Measurements from ENCODE around the gene NT5C3A. TPM values are rescaled to one million over a fixed set of nuclear protein-coding genes. Genes with fewer than 3 reads are reported as not detected.

Gene NT5C3A
- total and polyA plus RNA-seq, 4 donors, result 19.0 to 48.1 (median 23.7) TPM

- Histone ChIP-seq H3K9ac (ENCODE audit: insufficient read depth in 1 of 2, low read length in 2 of 2) (no peak overlapping the region), H3K27me3 (ENCODE audit: control insufficient read depth in 3 of 3, insufficient read depth in 3 of 3, low read length in 2 of 3) (no peaks in the 10 kb centered on the region), H3K4me3 (no peak overlapping the region), H3K27ac (ENCODE audit: low read depth in 1 of 2, low read length in 1 of 2) (no peak overlapping the region), H3K4me1 (ENCODE audit: control insufficient read depth in 5 of 5, insufficient read depth in 5 of 5, low read length in 5 of 5) (peaks cover 0 to 21% (median 8%) of the 10 kb centered on the region in 5 donors), H3K9me3 (ENCODE audit: control insufficient read depth in 4 of 4, insufficient read depth in 3 of 4, low read length in 3 of 4) (no peaks in the 10 kb centered on the region), H3K36me3 (ENCODE audit: control insufficient read depth in 4 of 4, insufficient read depth in 4 of 4, low read length in 4 of 4) (no peaks in the 10 kb centered on the region)
- WGBS, 2 donors, result 49 to 57% methylated on average over 4 of the region's 4 CpGs
- DNase-seq, result no peak
- TF ChIP-seq, protein P1, sequence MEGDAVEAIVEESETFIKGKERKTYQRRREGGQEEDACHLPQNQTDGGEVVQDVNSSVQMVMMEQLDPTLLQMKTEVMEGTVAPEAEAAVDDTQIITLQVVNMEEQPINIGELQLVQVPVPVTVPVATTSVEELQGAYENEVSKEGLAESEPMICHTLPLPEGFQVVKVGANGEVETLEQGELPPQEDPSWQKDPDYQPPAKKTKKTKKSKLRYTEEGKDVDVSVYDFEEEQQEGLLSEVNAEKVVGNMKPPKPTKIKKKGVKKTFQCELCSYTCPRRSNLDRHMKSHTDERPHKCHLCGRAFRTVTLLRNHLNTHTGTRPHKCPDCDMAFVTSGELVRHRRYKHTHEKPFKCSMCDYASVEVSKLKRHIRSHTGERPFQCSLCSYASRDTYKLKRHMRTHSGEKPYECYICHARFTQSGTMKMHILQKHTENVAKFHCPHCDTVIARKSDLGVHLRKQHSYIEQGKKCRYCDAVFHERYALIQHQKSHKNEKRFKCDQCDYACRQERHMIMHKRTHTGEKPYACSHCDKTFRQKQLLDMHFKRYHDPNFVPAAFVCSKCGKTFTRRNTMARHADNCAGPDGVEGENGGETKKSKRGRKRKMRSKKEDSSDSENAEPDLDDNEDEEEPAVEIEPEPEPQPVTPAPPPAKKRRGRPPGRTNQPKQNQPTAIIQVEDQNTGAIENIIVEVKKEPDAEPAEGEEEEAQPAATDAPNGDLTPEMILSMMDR (IDR thresholded peaks at IDR 0.05; ENCODE audit: control extremely low read depth, extremely low read depth), result no peak
- no peak for ATAC-seq (ENCODE audit: insufficient read depth, low FRiP score)
These were observed 2.9 kb downstream of the NT5C3A start for GRCh38 chr7:33059635-33060034.

GRCh38 chr7:33055158-33055557, 7.4 kb downstream of the NT5C3A start:
- WGBS, 2 donors, result 97 to 98% methylated on average over 5 of the region's 5 CpGs
- H3K9ac ChIP-seq (ENCODE audit: insufficient read depth in 1 of 2, low read length in 2 of 2), result no peak overlapping the region

DNA sequence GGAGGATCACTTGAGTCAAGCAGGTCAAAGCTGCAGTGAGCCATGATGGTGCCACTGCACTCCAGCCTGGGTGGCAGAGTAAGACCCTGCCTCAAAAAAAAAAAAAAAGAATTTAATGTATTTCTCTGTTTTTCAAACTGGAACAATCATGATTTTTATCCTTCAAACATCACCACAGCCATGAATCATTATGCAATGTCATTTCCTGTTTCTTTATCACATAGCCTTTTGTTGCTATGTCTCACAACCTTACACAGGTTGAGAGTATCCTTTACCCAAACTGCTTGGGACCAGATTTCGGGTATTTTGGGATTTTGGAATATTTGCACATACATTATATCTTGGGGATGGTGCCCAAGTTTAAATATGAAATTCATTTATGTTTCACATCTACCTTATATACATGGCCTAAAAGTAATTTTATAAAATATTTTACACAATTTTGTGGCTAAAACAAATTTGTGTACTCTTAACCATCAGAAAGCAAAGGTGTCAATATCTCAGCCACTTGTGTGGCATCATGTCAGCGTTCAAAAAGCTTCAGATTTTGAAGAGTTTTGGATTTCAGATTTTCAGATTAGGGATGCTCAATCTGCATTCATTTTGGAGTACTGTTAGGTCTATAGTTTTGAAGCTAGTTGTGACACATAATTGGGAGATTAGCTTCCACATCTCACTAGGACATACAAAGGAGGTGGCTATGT, 8.2 kb downstream of the NT5C3A start:
- H3K9ac ChIP-seq (ENCODE audit: insufficient read depth in 1 of 2, low read length in 2 of 2), result no peak overlapping the region
- 58 to 81% methylated on average over 2 of the region's 2 CpGs for WGBS, 2 donors
- TF ChIP-seq, protein P1 (IDR thresholded peaks at IDR 0.05; ENCODE audit: control extremely low read depth, extremely low read depth), result no peak
- DNase-seq, result no peak
- H3K27ac ChIP-seq (ENCODE audit: low read depth in 1 of 2, low read length in 1 of 2), result peak overlapping the region in 1 of 2 donors; percentile 47
- ATAC-seq (ENCODE audit: insufficient read depth, low FRiP score), result no peak
- no peak overlapping the region for H3K4me3 ChIP-seq
- H3K36me3 ChIP-seq (ENCODE audit: control insufficient read depth in 4 of 4, insufficient read depth in 4 of 4, low read length in 4 of 4), result no peaks in the 10 kb centered on the region
- H3K4me1 ChIP-seq (ENCODE audit: control insufficient read depth in 5 of 5, insufficient read depth in 5 of 5, low read length in 5 of 5), result peaks cover 0 to 14% (median 2%) of the 10 kb centered on the region in 5 donors
- H3K27me3 ChIP-seq (ENCODE audit: control insufficient read depth in 3 of 3, insufficient read depth in 3 of 3, low read length in 2 of 3), result no peaks in the 10 kb centered on the region
- H3K9me3 ChIP-seq (ENCODE audit: control insufficient read depth in 4 of 4, insufficient read depth in 3 of 4, low read length in 3 of 4), result no peaks in the 10 kb centered on the region

More at GRCh38 chr7:33055158-33055557, 7.4 kb downstream of the NT5C3A start:
- Histone ChIP-seq H3K27ac (ENCODE audit: low read depth in 1 of 2, low read length in 1 of 2) (no peak overlapping the region), H3K4me3 (no peak overlapping the region), H3K27me3 (ENCODE audit: control insufficient read depth in 3 of 3, insufficient read depth in 3 of 3, low read length in 2 of 3) (no peaks in the 10 kb centered on the region), H3K4me1 (ENCODE audit: control insufficient read depth in 5 of 5, insufficient read depth in 5 of 5, low read length in 5 of 5) (peaks cover 0 to 18% (median 0%) of the 10 kb centered on the region in 5 donors), H3K9me3 (ENCODE audit: control insufficient read depth in 4 of 4, insufficient read depth in 3 of 4, low read length in 3 of 4) (no peaks in the 10 kb centered on the region), H3K36me3 (ENCODE audit: control insufficient read depth in 4 of 4, insufficient read depth in 4 of 4, low read length in 4 of 4) (no peaks in the 10 kb centered on the region)
- no peak for ATAC-seq (ENCODE audit: insufficient read depth, low FRiP score)
- TF ChIP-seq, protein P1 (IDR thresholded peaks at IDR 0.05; ENCODE audit: control extremely low read depth, extremely low read depth), result no peak
- DNase-seq, result no peak

Data from lung (tissue), 12 donors.